Stimulated activated CD4-positive, alpha-beta T cell treated with anti-CD3 and anti-CD28 coated beads, Interleukin-4, amount 100 ng/mL, for 4 hours (primary cell): ENCODE measurements around the gene IQSEC1.
A peak's percentile ranks its signal among the peaks of the same experiment; 100 is the strongest.

ENCODE experiments used
- DNase-seq, 2 experiments: peaks; one replicate each; pipeline ENCODE4 v3.0.0-alpha.2; 2020

The IQSEC1 gene

GRCh38 chr3:12963922-12964701 lies 109.1 kb downstream of the IQSEC1 start:
- no peak for DNase-seq

- DNase-seq, result no peak
These were observed 109.9 kb downstream of the IQSEC1 start for GRCh38 chr3:12963231-12963896.

- no peak for DNase-seq
These were observed 110.9 kb downstream of the IQSEC1 start for GRCh38 chr3:12962292-12962691.

GRCh38 chr3:12961697-12962036 lies 111.6 kb downstream of the IQSEC1 start:
- no peak for DNase-seq

- no peak for DNase-seq
These were observed 112.1 kb downstream of the IQSEC1 start for GRCh38 chr3:12961007-12961696.

- no peak for DNase-seq
These were observed 112.7 kb downstream of the IQSEC1 start for GRCh38 chr3:12960497-12960896.

- DNase-seq, result no peak
These were observed 113.3 kb downstream of the IQSEC1 start for GRCh38 chr3:12959838-12960378.

GRCh38 chr3:12959410-12959809 lies 113.8 kb downstream of the IQSEC1 start:
- DNase-seq, result no peak

- DNase-seq, result no peak
These were observed 115.1 kb downstream of the IQSEC1 start for GRCh38 chr3:12957824-12958792.

GRCh38 chr3:12957339-12957738 lies 115.9 kb downstream of the IQSEC1 start:
- no peak for DNase-seq

GRCh38 chr3:12956316-12956660 lies 116.9 kb downstream of the IQSEC1 start:
- no peak for DNase-seq

- DNase-seq, result no peak
These were observed 117.4 kb downstream of the IQSEC1 start for GRCh38 chr3:12955651-12956315.

- peak; percentile 11 for DNase-seq
These were observed 118.2 kb downstream of the IQSEC1 start for GRCh38 chr3:12954891-12955650.

GRCh38 chr3:12954180-12954579 lies 119.0 kb downstream of the IQSEC1 start:
- no peak for DNase-seq

- DNase-seq, result no peak
These were observed 119.8 kb downstream of the IQSEC1 start for GRCh38 chr3:12953201-12953995.

GRCh38 chr3:12952343-12953200 lies 120.7 kb downstream of the IQSEC1 start:
- DNase-seq, result no peak

- peak; percentile 13 to 47 for DNase-seq
These were observed 124.1 kb downstream of the IQSEC1 start for GRCh38 chr3:12948891-12949711.

- no peak for DNase-seq
These were observed 124.9 kb downstream of the IQSEC1 start for GRCh38 chr3:12948371-12948770.
